ENCODE data around the gene FAM222B. TPM values are rescaled to one million over a fixed set of nuclear protein-coding genes. Genes with fewer than 3 reads are reported as not detected.

FAM222B gene
- total RNA-seq, 1 experiment from 2014 or later: 94.6 TPM

- H3K36me3 Mint-ChIP-seq: peaks cover 10% of the 10 kb centered on the region
- H3K4me1 Mint-ChIP-seq: peaks cover 17% of the 10 kb centered on the region
- H3K27ac Mint-ChIP-seq: no peak overlapping the region
- no peak overlapping the region for H3K4me3 Mint-ChIP-seq
- H3K27me3 Mint-ChIP-seq (ENCODE audit: low read depth): peaks cover 5% of the 10 kb centered on the region; the same call in 1 of the 2 replicates
- CTCF ChIA-PET: interaction anchor here (0.5 to 7.0 kb wide), 3 partner anchors 15 to 99 kb away, joined by 3 to 41 read pairs (median 3); no protein-coding TSS in a partner anchor
- POLR2A ChIA-PET: interaction anchor here (0.8 kb wide), 1 partner anchor 137 kb away, joined by 4 read pairs; no protein-coding TSS in a partner anchor
- no peak for ATAC-seq
- H3K9me3 Mint-ChIP-seq: no peaks in the 10 kb centered on the region
- TF ChIP-seq, protein P1, sequence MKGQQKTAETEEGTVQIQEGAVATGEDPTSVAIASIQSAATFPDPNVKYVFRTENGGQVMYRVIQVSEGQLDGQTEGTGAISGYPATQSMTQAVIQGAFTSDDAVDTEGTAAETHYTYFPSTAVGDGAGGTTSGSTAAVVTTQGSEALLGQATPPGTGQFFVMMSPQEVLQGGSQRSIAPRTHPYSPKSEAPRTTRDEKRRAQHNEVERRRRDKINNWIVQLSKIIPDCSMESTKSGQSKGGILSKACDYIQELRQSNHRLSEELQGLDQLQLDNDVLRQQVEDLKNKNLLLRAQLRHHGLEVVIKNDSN (CRISPR knock-in tag; IDR thresholded peaks at IDR 0.05): no peak
- TF ChIP-seq GABPB1 (CRISPR knock-in tag; IDR thresholded peaks at IDR 0.05) (no peak), RELA (CRISPR knock-in tag; IDR thresholded peaks at IDR 0.05; ENCODE audit: borderline replicate concordance) (no peak), TCF7 (CRISPR knock-in tag; IDR thresholded peaks at IDR 0.05; ENCODE audit: low read depth) (no peak), SP1 (CRISPR knock-in tag; conservative IDR thresholded peaks at IDR 0.05) (no peak)
- TF ChIP-seq, protein P2, sequence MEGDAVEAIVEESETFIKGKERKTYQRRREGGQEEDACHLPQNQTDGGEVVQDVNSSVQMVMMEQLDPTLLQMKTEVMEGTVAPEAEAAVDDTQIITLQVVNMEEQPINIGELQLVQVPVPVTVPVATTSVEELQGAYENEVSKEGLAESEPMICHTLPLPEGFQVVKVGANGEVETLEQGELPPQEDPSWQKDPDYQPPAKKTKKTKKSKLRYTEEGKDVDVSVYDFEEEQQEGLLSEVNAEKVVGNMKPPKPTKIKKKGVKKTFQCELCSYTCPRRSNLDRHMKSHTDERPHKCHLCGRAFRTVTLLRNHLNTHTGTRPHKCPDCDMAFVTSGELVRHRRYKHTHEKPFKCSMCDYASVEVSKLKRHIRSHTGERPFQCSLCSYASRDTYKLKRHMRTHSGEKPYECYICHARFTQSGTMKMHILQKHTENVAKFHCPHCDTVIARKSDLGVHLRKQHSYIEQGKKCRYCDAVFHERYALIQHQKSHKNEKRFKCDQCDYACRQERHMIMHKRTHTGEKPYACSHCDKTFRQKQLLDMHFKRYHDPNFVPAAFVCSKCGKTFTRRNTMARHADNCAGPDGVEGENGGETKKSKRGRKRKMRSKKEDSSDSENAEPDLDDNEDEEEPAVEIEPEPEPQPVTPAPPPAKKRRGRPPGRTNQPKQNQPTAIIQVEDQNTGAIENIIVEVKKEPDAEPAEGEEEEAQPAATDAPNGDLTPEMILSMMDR (IDR thresholded peaks at IDR 0.05): no peak
- TF ChIP-seq, protein P3, sequence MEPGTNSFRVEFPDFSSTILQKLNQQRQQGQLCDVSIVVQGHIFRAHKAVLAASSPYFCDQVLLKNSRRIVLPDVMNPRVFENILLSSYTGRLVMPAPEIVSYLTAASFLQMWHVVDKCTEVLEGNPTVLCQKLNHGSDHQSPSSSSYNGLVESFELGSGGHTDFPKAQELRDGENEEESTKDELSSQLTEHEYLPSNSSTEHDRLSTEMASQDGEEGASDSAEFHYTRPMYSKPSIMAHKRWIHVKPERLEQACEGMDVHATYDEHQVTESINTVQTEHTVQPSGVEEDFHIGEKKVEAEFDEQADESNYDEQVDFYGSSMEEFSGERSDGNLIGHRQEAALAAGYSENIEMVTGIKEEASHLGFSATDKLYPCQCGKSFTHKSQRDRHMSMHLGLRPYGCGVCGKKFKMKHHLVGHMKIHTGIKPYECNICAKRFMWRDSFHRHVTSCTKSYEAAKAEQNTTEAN (CRISPR knock-in tag; IDR thresholded peaks at IDR 0.05): no peak
- DNase-seq (ENCODE audit: low spot score): no peak
These were observed 21.4 kb upstream of the FAM222B start for GRCh38 chr17:28863953-28864352.

GRCh38 chr17:28862561-28862960, 20.0 kb upstream of the FAM222B start:
- Mint-ChIP-seq H3K4me3 (no peak overlapping the region), H3K27me3 (ENCODE audit: low read depth) (peaks cover under 1% of the 10 kb centered on the region; the same call in 1 of the 2 replicates), H3K9me3 (no peaks in the 10 kb centered on the region), H3K36me3 (peaks cover 24% of the 10 kb centered on the region), H3K4me1 (peaks cover 17% of the 10 kb centered on the region), H3K27ac (no peak overlapping the region)
- CTCF ChIA-PET: interaction anchor here (1.3 to 7.0 kb wide), 5 partner anchors 14 to 135 kb away, joined by 3 to 41 read pairs (median 12); no protein-coding TSS in a partner anchor
- DNase-seq (ENCODE audit: low spot score) (no peak), ATAC-seq (no peak)
- POLR2A ChIA-PET: interaction anchor here (2.2 kb wide), 1 partner anchor 136 kb away, joined by 12 read pairs; the partner anchor contains the start of gene TLCD1
- no peak for TF ChIP-seq ZNF281 (CRISPR knock-in tag; IDR thresholded peaks at IDR 0.05)
- TF ChIP-seq, protein P2 (IDR thresholded peaks at IDR 0.05): no peak
- no peak for TF ChIP-seq CDX4 (CRISPR knock-in tag; IDR thresholded peaks at IDR 0.05; ENCODE audit: borderline replicate concordance)
- TF ChIP-seq ZNF138 (CRISPR knock-in tag; conservative IDR thresholded peaks at IDR 0.05): no peak
- no peak for TF ChIP-seq CREB1 (CRISPR knock-in tag; IDR thresholded peaks at IDR 0.05)
- TF ChIP-seq, protein P1 (CRISPR knock-in tag; IDR thresholded peaks at IDR 0.05): no peak
- TF ChIP-seq CREM (CRISPR knock-in tag; IDR thresholded peaks at IDR 0.05): no peak
- TF ChIP-seq, protein P4, sequence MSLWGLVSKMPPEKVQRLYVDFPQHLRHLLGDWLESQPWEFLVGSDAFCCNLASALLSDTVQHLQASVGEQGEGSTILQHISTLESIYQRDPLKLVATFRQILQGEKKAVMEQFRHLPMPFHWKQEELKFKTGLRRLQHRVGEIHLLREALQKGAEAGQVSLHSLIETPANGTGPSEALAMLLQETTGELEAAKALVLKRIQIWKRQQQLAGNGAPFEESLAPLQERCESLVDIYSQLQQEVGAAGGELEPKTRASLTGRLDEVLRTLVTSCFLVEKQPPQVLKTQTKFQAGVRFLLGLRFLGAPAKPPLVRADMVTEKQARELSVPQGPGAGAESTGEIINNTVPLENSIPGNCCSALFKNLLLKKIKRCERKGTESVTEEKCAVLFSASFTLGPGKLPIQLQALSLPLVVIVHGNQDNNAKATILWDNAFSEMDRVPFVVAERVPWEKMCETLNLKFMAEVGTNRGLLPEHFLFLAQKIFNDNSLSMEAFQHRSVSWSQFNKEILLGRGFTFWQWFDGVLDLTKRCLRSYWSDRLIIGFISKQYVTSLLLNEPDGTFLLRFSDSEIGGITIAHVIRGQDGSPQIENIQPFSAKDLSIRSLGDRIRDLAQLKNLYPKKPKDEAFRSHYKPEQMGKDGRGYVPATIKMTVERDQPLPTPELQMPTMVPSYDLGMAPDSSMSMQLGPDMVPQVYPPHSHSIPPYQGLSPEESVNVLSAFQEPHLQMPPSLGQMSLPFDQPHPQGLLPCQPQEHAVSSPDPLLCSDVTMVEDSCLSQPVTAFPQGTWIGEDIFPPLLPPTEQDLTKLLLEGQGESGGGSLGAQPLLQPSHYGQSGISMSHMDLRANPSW (CRISPR knock-in tag; conservative IDR thresholded peaks at IDR 0.05; ENCODE audit: low read depth): no peak
- TF ChIP-seq PRRX2 (CRISPR knock-in tag; IDR thresholded peaks at IDR 0.05): no peak
- no peak for TF ChIP-seq ATF1 (CRISPR knock-in tag; IDR thresholded peaks at IDR 0.05)
- no peak for TF ChIP-seq NFYB (CRISPR knock-in tag; conservative IDR thresholded peaks at IDR 0.05; ENCODE audit: low read depth)
- TF ChIP-seq, protein P5, sequence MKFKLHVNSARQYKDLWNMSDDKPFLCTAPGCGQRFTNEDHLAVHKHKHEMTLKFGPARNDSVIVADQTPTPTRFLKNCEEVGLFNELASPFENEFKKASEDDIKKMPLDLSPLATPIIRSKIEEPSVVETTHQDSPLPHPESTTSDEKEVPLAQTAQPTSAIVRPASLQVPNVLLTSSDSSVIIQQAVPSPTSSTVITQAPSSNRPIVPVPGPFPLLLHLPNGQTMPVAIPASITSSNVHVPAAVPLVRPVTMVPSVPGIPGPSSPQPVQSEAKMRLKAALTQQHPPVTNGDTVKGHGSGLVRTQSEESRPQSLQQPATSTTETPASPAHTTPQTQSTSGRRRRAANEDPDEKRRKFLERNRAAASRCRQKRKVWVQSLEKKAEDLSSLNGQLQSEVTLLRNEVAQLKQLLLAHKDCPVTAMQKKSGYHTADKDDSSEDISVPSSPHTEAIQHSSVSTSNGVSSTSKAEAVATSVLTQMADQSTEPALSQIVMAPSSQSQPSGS (CRISPR knock-in tag; IDR thresholded peaks at IDR 0.05; ENCODE audit: borderline replicate concordance, low read depth): no peak

Measured in WTC11 (cell line).